ENCODE measurements around the gene XPC.

Gene XPC

DNA sequence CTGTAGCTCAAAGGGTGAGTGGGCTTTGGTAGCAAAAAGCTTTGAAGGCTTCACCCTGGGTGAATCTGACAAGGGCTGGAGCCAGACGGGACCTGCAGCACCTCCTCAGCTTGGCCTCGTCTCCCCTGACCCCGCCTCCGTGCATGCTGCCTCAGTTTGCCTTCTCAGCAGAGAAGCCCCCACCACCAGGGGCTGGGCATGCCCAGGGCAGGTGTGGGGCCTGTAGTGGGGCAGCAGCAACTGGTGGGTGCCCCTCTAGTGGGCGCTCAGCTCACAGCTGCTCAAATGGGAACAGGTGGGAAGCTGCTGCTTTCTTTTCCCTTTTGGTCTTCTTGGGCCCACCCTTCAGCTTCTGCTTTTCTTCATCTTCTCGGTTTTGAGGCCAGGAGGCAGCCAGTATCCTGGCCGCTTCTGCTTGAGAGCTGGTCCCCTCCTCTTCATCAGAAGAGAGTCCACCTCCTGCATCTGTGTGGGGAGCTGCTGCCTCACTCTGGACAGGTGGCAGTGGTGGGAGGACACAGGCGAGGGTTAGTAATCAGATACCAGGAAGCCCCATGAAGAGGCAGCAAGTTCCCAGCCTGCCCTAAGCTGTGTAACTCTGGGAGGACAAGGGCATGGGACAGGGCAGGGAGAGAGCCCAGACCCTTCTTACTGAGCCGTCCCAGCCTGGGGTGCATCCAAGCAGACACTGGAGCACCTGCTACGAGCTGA is 32.6 kb downstream of the XPC start:
- no peak for DNase-seq

- DNase-seq = no peak
Measured at GRCh38 chr3:14145236-14145635, 33.2 kb downstream of the XPC start.

DNA sequence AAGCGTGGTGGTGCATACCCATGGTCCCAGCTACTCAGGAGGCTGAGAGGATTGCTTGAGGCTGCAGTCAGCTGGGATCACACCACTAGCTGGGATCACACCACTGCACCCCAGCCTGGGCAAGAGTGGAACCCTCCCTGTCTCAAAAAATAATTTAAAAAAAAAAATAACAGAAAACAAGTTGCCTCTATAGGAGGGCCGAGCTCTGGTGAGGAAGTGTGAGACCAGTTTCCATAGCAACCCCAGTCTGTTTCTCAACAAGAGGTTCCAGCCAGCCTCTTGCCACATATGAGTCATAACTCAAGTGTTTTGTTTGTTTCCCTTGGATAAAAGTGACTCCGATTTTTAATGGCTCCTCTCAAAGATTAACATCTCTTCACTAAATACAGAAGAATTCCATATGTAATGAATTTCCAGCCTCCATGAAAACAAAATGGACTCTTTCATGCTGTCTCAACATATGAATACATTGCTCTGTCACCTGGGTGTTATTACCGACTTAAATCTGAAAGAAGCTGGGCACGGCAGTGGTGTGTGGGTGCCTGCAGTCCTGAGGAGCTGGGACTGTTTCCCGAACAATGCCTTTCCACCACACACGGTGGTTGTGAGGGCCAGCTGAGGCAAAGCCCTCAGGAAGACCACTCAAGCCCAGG is 33.9 kb downstream of the XPC start:
- DNase-seq = peak; percentile 37

DNA sequence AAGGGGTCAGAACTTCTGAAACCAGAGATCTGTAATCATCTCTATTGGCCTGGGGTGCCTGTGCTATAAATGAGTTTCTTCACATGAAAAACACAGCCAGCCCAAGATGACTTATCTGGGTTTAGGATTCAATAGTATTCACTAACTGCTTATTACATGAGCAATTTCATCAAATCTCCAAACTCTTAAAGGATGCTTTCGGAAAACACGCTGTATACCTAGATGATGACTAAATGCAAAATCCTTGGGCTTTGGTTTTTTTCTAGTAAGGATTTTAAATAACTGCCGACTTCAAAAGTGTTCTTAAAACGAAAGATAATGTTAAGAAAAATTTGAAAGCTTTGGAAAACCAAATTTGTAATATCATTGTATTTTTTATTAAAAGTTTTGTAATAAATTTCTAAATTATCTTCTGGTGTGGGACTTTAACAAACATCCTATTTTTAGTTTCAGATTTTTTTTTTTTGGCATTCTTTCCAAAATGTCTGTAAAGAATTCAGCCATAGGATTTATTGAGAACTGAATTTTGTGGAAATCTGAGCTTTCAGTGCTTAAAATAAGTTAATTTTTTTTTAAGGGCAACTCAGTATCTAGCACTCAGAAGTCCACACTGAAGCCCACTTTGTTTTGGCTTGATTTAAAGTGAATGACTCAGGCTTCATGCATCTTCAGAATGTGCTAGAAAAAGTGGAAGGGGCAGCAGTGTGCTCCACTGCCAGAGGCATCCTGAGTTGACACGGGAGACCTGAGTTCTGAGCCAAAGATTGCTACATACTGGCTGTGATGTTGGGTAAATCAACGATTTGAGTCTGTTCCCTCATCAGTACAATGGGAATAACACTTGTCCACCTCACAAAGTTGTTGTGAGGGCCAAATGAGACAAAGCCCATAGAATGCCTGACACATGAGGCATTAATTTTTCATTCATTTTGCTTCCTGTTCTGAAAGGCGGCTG is 34.9 kb downstream of the XPC start:
- no peak for DNase-seq

DNA sequence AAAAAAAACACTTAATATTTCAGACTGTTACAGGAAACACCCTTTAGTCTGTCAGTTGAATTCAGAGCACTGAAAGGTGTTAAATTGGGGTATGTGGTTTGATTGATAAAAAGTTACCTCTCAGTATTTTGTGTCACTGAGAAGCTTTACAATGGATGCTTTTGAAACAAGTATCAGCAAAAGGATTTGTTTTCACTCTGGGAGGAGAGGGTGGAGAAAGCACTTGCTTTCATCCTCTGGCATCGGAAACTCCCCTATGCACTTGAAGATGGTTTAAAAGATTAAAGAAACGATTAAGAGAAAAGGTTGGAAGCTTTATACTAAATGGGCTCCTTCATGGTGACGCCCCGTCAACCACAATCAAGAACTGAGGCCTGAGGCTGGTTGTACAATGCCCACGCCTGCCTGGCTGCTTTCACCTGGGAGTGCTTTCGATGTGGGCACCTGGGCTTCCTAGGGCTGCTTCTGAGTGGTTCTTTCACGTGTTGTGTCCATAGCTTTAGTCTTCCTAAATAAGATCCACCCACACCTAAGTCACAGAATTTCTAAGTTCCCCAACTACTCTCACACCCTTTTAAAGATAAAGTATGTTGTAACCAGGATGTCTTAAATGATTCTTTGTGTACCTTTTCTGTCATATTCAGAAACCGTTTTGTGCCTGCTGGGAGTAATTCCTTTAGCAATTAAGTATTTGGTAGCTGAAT is 35.7 kb downstream of the XPC start:
- DNase-seq = no peak

GRCh38 chr3:14141602-14142341 is 36.6 kb downstream of the XPC start:
- DNase-seq = no peak

DNA sequence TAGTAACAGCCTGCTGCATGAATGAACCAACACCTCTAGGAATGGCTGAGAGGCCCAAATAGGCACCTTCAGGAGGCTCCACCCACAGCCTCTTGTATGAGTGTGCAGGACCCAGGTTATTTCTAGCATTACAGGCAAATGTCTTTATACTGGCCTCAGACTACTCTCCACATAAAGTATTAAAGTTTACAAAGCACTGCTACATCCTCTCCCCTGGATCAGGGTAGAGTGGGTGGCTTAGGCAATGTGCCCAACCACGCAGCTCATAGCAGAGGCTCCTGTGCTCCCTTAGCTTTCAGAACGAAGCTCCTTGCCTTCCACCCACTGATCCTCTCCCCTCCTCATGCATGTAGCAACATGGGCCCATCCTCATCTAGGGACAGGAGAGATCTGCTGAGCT is 37.3 kb downstream of the XPC start:
- no peak for DNase-seq

DNA sequence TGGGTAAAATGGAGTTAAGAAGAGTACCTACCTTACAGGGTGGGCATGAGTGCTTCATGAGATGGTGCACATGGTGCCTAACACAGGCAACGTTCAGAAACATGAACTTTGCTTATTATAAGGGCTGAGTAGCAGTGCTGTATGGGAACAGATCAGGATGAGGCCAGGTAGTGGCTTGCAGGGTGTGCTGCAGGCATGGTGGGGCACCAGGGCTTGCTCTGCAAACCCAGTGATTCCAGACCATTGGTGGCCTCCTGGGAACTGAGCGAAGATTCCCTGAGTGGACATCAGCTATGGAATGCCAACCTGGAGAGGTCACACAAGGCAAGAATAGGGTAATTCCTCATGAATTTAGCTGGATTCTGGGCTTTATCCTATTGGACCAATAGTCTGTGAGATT is 37.7 kb downstream of the XPC start:
- DNase-seq = no peak

- DNase-seq = no peak
Measured at GRCh38 chr3:14139771-14140170, 38.6 kb downstream of the XPC start.

- DNase-seq = no peak
Measured at GRCh38 chr3:14138878-14139655, 39.3 kb downstream of the XPC start.

DNA sequence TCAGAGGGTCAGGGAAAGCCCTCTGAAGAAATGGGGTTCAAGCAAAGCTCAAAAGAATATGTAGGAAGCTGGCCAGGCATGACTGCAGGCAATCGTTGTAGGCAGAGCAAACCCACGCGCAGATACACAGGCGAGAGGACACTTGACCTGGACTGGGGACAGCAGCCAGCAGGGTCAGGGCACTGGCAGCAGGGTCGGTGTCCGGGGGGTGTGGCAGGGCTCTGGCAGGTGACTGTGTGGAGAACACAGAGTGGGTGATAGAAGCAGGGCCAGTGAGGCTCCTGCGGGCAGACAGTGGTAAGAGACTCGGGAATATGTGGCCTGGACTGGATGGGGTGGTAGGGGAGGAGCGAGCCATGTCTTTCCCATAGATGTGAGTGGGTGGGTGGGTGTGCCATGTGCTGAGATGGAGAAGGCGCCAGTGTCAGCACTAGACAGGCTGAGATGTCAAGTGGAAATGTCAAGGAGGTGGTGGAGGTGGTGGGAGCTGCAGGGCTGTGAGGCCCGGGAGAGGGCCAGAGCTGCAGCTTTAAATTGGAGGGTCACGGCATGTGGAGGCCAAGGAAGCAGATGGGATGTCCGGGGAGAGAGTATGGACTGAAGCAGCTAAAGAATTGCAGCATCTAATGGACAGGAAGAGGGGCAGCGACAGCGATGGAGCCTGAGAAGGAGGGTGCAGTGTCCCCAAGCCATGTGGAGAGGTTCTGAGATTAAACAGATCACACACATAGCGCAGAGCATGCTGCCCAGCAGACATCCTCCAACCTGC is 40.1 kb downstream of the XPC start:
- DNase-seq = no peak

DNA sequence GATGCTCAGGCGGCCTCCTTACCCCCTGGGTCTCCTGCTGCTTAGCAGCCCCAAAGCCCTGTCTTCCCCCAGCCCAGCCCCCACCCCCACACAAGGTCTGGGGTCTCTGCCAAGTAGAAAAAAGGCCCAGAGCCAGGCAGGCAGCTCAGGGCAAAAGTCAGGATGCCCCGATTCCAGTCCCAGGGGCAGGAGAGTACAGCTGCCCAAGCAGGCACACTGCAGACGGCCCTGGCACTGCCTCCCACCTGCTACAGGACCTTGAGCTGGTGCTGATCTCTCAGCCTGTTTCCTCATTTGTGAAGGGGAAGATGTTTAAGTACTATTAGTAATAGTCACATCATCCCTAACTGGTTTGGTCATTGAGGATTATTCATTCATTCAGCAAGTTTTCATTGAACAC is 41.0 kb downstream of the XPC start:
- DNase-seq = no peak

- no peak for DNase-seq
Measured at GRCh38 chr3:14137004-14137403, 41.4 kb downstream of the XPC start.

DNA sequence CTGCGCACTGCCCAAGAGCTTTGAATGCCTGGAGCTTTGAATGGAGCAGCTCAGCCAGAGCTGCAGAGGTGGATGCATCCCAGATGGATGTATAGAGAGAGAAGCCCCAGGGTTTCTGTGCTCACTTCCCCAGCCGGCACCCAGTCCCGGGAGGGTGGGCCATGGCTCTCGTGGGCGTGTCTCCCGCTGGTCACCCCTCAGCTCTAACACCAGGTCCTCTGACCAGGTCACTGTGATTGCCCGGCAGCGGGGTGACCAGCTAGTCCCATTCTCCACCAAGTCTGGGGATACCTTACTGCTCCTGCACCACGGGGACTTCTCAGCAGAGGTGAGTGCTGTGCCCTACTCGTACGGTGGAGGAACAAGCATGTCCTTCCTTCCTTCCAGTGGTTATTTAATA is 42.8 kb downstream of the XPC start:
- DNase-seq = no peak

GRCh38 chr3:14134291-14134690 is 44.1 kb downstream of the XPC start:
- DNase-seq = no peak

DNA sequence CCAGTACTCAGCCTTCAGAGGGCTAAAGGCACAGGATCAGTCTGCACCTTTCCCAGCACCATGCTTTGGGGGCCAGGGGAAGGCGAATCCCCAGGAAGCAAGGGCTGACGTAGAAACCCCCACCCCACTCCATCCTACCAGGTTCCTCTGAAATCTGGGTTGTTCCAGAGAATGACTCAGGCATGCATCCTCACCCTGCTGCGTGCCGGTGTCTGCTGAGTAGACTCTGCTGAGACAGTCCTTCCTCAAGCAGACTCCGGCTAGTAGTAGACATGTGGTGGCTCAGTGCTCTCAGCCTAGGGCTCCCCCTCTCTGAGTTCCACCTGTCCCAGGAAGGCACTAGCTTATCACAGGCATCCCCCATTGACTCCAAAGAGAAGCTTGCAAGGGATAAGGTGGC is 44.5 kb downstream of the XPC start:
- DNase-seq = no peak

DNA sequence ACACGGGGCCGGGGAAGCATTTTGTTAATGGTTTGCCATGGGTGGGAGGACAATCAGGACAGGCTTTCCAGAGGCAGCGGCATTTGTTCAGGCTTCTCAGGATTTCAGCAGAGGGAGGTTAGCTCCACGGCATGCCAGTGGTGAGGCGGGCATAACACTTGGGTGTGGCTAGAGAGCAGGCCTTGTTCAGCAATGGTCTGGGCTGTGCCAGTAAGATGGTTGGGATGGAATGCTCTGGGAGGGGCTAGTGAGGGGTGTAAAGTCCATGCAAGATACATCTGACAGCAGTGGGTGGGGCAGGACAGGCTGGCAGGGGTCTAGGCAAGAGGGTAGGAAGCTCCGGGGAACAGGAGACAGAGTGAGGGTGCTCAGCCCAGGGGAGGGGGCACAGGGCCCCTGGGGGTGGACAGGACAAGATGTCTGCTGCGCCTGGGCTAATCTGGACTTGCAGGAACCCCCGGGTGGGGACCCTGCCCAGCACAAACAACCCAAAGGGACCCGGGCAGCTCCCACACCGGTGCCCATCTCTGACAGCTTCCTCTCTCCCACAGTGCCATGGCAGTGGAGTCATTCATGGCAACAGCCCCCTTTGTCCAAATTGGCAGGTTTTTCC is 45.1 kb downstream of the XPC start:
- no peak for DNase-seq

DNA sequence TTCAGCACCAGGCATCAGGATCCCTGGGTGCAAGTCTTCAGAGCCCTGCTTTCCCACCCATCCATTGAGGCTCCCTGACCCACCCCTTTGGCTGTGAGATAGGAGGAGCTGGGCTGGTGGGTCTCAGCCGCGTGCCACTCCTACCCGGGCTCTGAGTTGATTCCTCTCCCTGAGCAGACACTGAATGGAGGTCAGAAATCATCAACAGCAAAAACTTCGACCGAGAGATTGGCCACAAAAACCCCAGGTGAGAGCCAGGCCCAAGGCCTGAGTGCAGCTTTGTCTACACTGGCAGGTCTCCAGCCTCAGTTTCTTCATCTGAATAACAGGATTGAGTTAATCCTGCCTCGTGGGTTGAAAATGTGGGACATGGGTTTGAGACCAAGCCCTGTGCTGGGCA is 45.7 kb downstream of the XPC start:
- no peak for DNase-seq

DNA sequence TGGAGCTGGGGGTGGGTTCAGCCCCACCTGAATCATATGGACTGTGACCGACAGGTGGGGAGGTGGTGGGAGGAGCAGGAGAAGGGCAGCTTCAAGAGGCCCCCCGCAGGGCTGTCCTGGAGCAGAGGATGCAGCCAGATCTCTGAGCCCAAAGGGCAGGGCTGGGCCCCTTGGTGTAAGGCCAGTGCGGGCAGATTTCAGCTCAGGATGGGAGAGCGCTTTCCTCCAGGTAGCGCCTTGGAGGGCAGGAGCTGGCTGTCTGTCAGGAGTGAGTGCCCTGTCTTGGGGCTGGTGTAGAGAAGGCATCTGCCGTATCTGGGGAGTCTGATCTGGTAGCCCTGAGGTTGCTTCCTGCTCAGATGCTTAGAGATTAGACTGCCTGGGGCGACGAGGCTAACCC is 46.3 kb downstream of the XPC start:
- no peak for DNase-seq

DNA sequence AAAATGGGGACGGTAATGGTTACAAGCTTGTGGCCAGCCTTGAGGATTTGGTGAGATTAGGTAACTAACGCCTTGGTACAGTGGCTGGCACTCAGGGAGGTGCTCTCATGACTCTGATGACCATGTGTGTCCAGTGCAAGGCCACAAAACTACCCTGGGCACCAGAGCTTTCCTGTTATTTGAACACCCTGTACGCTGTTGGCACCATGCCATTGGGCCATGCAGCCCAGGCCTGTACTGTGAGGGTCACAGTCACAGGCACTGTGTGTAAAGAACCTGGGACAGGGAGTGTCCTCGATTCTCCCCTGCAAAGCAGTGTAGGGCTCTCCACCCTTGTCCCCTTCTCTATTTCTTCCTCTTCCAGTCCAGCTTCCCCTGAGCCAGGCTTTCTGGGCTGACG is 47.3 kb downstream of the XPC start:
- no peak for DNase-seq
